BLaER1 (cell line): ENCODE measurements around the gene MAPK1.
"Not testable (repeated sequence)": the region's sequence is repeated elsewhere in the genome, so short reads cannot be mapped to it uniquely, and the experiment has no call there.

Source experiments
- H3K27ac ChIP-seq: shearing (Covaris generic); formaldehyde crosslinking; 2 replicates; pipeline ENCODE4 v1.8.1; 2022
- H3K27me3 ChIP-seq: shearing (Covaris generic); formaldehyde crosslinking; 2 replicates; pipeline ENCODE4 v1.8.1; 2022
- H3K36me3 ChIP-seq: shearing (Covaris generic); formaldehyde crosslinking; 2 replicates; pipeline ENCODE4 v1.8.1; 2022
- H3K4me1 ChIP-seq: shearing (Covaris generic); formaldehyde crosslinking; 2 replicates; pipeline ENCODE4 v1.8.1; 2022
- H3K4me2 ChIP-seq: shearing (Covaris generic); formaldehyde crosslinking; 2 replicates; pipeline ENCODE4 v1.8.1; 2022
- H3K4me3 ChIP-seq: shearing (Covaris generic); formaldehyde crosslinking; 2 replicates; pipeline ENCODE4 v1.8.1; 2022
- H3K9ac ChIP-seq: shearing (Covaris generic); formaldehyde crosslinking; 2 replicates; pipeline ENCODE4 v1.8.1; 2022
- H3K9me3 ChIP-seq: shearing (Covaris generic); formaldehyde crosslinking; 2 replicates; pipeline ENCODE4 v1.8.1; 2022
- H4K20me1 ChIP-seq: shearing (Covaris generic); formaldehyde crosslinking; 2 replicates; pipeline ENCODE4 v1.8.1; 2022
- Cebpa-rat ChIP-seq: shearing (Covaris generic); IDR thresholded peaks from 2 replicates; pipeline ENCODE4 v1.8.1; 2022

Gene MAPK1

GRCh38 chr22:21861851-21862250 lies 5.6 kb downstream of the MAPK1 start:
- Histone ChIP-seq H3K9ac (no peak overlapping the region), H3K27ac (no peak overlapping the region), H3K4me3 (no peak overlapping the region), H3K4me1 (peaks cover 73% of the 10 kb centered on the region), H4K20me1 (peaks cover 100% of the 10 kb centered on the region), H3K4me2 (peak overlapping the region; percentile 41; the same call in 1 of the 2 replicates), H3K9me3 (no peaks in the 10 kb centered on the region), H3K27me3 (no peaks in the 10 kb centered on the region), H3K36me3 (peaks cover 14% of the 10 kb centered on the region; the same call in 1 of the 2 replicates)
- TF ChIP-seq Cebpa-rat, result no peak

GRCh38 chr22:21861264-21861848 lies 6.1 kb downstream of the MAPK1 start:
- peaks cover 15% of the 10 kb centered on the region; the same call in 1 of the 2 replicates for H3K36me3 ChIP-seq
- no peaks in the 10 kb centered on the region for H3K27me3 ChIP-seq
- no peak overlapping the region for H3K4me3 ChIP-seq
- no peak for TF ChIP-seq Cebpa-rat
- peaks cover 100% of the 10 kb centered on the region for H4K20me1 ChIP-seq
- peaks cover 73% of the 10 kb centered on the region for H3K4me1 ChIP-seq
- no peak overlapping the region for H3K27ac ChIP-seq
- H3K9ac ChIP-seq, result no peak overlapping the region
- no peaks in the 10 kb centered on the region for H3K9me3 ChIP-seq
- peak overlapping the region; percentile 41 for H3K4me2 ChIP-seq

GRCh38 chr22:21860491-21861039 lies 6.9 kb downstream of the MAPK1 start:
- H3K9me3 ChIP-seq, result no peaks in the 10 kb centered on the region
- no peak overlapping the region for H3K4me3 ChIP-seq
- peaks cover 100% of the 10 kb centered on the region for H4K20me1 ChIP-seq
- H3K4me1 ChIP-seq, result peaks cover 75% of the 10 kb centered on the region
- H3K36me3 ChIP-seq, result peaks cover 15% of the 10 kb centered on the region; the same call in 1 of the 2 replicates
- TF ChIP-seq Cebpa-rat, result no peak
- H3K27ac ChIP-seq, result no peak overlapping the region
- H3K27me3 ChIP-seq, result no peaks in the 10 kb centered on the region
- H3K9ac ChIP-seq, result no peak overlapping the region
- H3K4me2 ChIP-seq, result peak overlapping the region; percentile 41; the same call in 1 of the 2 replicates

- TF ChIP-seq Cebpa-rat, result no peak
- Histone ChIP-seq H3K4me2 (no peak overlapping the region), H3K27ac (no peak overlapping the region), H3K4me3 (no peak overlapping the region), H3K4me1 (peaks cover 52% of the 10 kb centered on the region), H4K20me1 (peaks cover 100% of the 10 kb centered on the region), H3K36me3 (peaks cover 13% of the 10 kb centered on the region), H3K9ac (no peak overlapping the region), H3K27me3 (no peaks in the 10 kb centered on the region), H3K9me3 (0 out of 2 replicates have a peak, but pooled peaks cover under 1% of the 10 kb centered on the region)
These were observed 9.2 kb downstream of the MAPK1 start for GRCh38 chr22:21858025-21858764.

GRCh38 chr22:21857481-21857914 lies 9.9 kb downstream of the MAPK1 start:
- Histone ChIP-seq H3K27me3 (no peaks in the 10 kb centered on the region), H3K4me2 (no peak overlapping the region), H3K9me3 (peaks cover 7% of the 10 kb centered on the region; the same call in 1 of the 2 replicates), H3K4me3 (no peak overlapping the region), H3K9ac (no peak overlapping the region), H3K27ac (no peak overlapping the region), H4K20me1 (peaks cover 100% of the 10 kb centered on the region), H3K4me1 (peaks cover 45% of the 10 kb centered on the region), H3K36me3 (peaks cover 20% of the 10 kb centered on the region)
- TF ChIP-seq Cebpa-rat, result no peak

- Histone ChIP-seq H3K36me3 (peaks cover 26% of the 10 kb centered on the region), H3K9me3 (peaks cover 11% of the 10 kb centered on the region; the same call in 1 of the 2 replicates), H3K27me3 (no peaks in the 10 kb centered on the region), H3K4me3 (no peak overlapping the region), H3K4me1 (peaks cover 39% of the 10 kb centered on the region), H3K4me2 (no peak overlapping the region), H3K27ac (no peak overlapping the region), H4K20me1 (peaks cover 100% of the 10 kb centered on the region), H3K9ac (no peak overlapping the region)
- no peak for TF ChIP-seq Cebpa-rat
These were observed 10.6 kb downstream of the MAPK1 start for GRCh38 chr22:21856868-21857267.

- no peak overlapping the region for H3K9ac ChIP-seq
- H3K9me3 ChIP-seq, result peaks cover 11% of the 10 kb centered on the region; the same call in 1 of the 2 replicates
- no peaks in the 10 kb centered on the region for H3K27me3 ChIP-seq
- TF ChIP-seq Cebpa-rat, result no peak
- peaks cover 32% of the 10 kb centered on the region for H3K4me1 ChIP-seq
- peaks cover 33% of the 10 kb centered on the region for H3K36me3 ChIP-seq
- H3K27ac ChIP-seq, result no peak overlapping the region
- no peak overlapping the region for H3K4me3 ChIP-seq
- peaks cover 100% of the 10 kb centered on the region for H4K20me1 ChIP-seq
- peak overlapping the region; percentile 17; the same call in 1 of the 2 replicates for H3K4me2 ChIP-seq
These were observed 11.2 kb downstream of the MAPK1 start for GRCh38 chr22:21856197-21856596.

GRCh38 chr22:21855676-21856075 lies 11.8 kb downstream of the MAPK1 start:
- peak overlapping the region; percentile 17; the same call in 1 of the 2 replicates for H3K4me2 ChIP-seq
- H3K4me1 ChIP-seq, result peaks cover 27% of the 10 kb centered on the region
- H3K9me3 ChIP-seq, result peaks cover 11% of the 10 kb centered on the region; the same call in 1 of the 2 replicates
- H3K36me3 ChIP-seq, result peaks cover 35% of the 10 kb centered on the region
- TF ChIP-seq Cebpa-rat, result no peak
- H3K27me3 ChIP-seq, result no peaks in the 10 kb centered on the region
- H4K20me1 ChIP-seq, result peaks cover 95% of the 10 kb centered on the region
- no peak overlapping the region for H3K27ac ChIP-seq
- no peak overlapping the region for H3K9ac ChIP-seq
- no peak overlapping the region for H3K4me3 ChIP-seq

- peaks cover 50% of the 10 kb centered on the region for H3K9me3 ChIP-seq
- H3K27me3 ChIP-seq, result no peaks in the 10 kb centered on the region
- no peak overlapping the region for H3K4me2 ChIP-seq
- no peak overlapping the region for H3K27ac ChIP-seq
- peaks cover 90% of the 10 kb centered on the region for H4K20me1 ChIP-seq
- H3K9ac ChIP-seq, result no peak overlapping the region
- H3K4me1 ChIP-seq, result 0 out of 2 replicates have a peak, but pooled peaks cover under 1% of the 10 kb centered on the region
- H3K36me3 ChIP-seq, result peaks cover 68% of the 10 kb centered on the region
- TF ChIP-seq Cebpa-rat, result no peak
- H3K4me3 ChIP-seq, result no peak overlapping the region
These were observed 16.8 kb downstream of the MAPK1 start for GRCh38 chr22:21850660-21851059.

GRCh38 chr22:21849489-21849888 lies 18.0 kb downstream of the MAPK1 start:
- Histone ChIP-seq H4K20me1 (peaks cover 90% of the 10 kb centered on the region), H3K36me3 (peaks cover 75% of the 10 kb centered on the region), H3K27me3 (no peaks in the 10 kb centered on the region), H3K9ac (no peak overlapping the region), H3K27ac (no peak overlapping the region), H3K4me1 (no peaks in the 10 kb centered on the region), H3K9me3 (peaks cover 50% of the 10 kb centered on the region), H3K4me2 (no peak overlapping the region), H3K4me3 (no peak overlapping the region)
- no peak for TF ChIP-seq Cebpa-rat

GRCh38 chr22:21848057-21848456 lies 19.4 kb downstream of the MAPK1 start:
- not testable (repeated sequence) for H3K4me1 ChIP-seq, H3K27me3 ChIP-seq, H3K9ac ChIP-seq, H3K4me2 ChIP-seq, H3K27ac ChIP-seq, H3K4me3 ChIP-seq
- H3K36me3 ChIP-seq, result peaks cover 81% of the 10 kb centered on the region
- peaks cover 49% of the 10 kb centered on the region for H3K9me3 ChIP-seq
- peaks cover 90% of the 10 kb centered on the region for H4K20me1 ChIP-seq
